Sigmoid colon (tissue), 4 donors: Measurements from ENCODE around the gene EPHA10.

Experiments used
- CTCF ChIP-seq, 4 experiments: fragments of 450-650 bp in 3 of 4; fragments of 200-600 bp in 1 of 4; IDR thresholded peaks; one replicate each; pipeline ENCODE4 v1.5.1; 2016 to 2019; ENCODE audit warnings: antibody characterized with exemption in 4 of 4, mild to moderate bottlenecking in 3 of 4, moderate library complexity in 2 of 4
- EP300 ChIP-seq, 4 donors: sonication (generic); formaldehyde crosslinking; IDR thresholded peaks; one replicate each; pipeline ENCODE4 v1.6.1; 2017; ENCODE audit warnings: antibody characterized with exemption in 4 of 4
- POLR2A ChIP-seq, 2 donors: fragments of 450-650 bp; IDR thresholded peaks; one replicate each; pipeline ENCODE4 v1.6.1; 2016; ENCODE audit warnings: antibody characterized with exemption in 2 of 2, mild to moderate bottlenecking in 2 of 2, moderate library complexity in 2 of 2
- POLR2AphosphoS5 ChIP-seq, 4 donors: sonication (generic); formaldehyde crosslinking; IDR thresholded peaks; one replicate each; pipeline ENCODE4 v1.6.1; 2017; ENCODE audit warnings: antibody characterized with exemption in 4 of 4

- TF ChIP-seq CTCF (IDR thresholded peaks at IDR 0.05) (no peak), POLR2A (IDR thresholded peaks at IDR 0.05) (no peak), EP300 (IDR thresholded peaks at IDR 0.05) (no peak), POLR2AphosphoS5 (IDR thresholded peaks at IDR 0.05) (no peak)
Measured at GRCh38 chr1:37763791-37764413, 1.0 kb downstream of the EPHA10 start.
